Measurements from ENCODE around the gene TRIM7.

- TF ChIP-seq, protein P1, sequence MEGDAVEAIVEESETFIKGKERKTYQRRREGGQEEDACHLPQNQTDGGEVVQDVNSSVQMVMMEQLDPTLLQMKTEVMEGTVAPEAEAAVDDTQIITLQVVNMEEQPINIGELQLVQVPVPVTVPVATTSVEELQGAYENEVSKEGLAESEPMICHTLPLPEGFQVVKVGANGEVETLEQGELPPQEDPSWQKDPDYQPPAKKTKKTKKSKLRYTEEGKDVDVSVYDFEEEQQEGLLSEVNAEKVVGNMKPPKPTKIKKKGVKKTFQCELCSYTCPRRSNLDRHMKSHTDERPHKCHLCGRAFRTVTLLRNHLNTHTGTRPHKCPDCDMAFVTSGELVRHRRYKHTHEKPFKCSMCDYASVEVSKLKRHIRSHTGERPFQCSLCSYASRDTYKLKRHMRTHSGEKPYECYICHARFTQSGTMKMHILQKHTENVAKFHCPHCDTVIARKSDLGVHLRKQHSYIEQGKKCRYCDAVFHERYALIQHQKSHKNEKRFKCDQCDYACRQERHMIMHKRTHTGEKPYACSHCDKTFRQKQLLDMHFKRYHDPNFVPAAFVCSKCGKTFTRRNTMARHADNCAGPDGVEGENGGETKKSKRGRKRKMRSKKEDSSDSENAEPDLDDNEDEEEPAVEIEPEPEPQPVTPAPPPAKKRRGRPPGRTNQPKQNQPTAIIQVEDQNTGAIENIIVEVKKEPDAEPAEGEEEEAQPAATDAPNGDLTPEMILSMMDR (IDR thresholded peaks at IDR 0.05; ENCODE audit: poor library complexity, severe bottlenecking) = peak; percentile 29
- no peak for TF ChIP-seq POLR2AphosphoS5 (IDR thresholded peaks at IDR 0.05)
- no peak for TF ChIP-seq MXI1 (conservative IDR thresholded peaks at IDR 0.05; ENCODE audit: poor library complexity, severe bottlenecking)
- no peak for TF ChIP-seq EZH2 (IDR thresholded peaks at IDR 0.05; ENCODE audit: borderline replicate concordance, insufficient read depth, low read length, poor library complexity, severe bottlenecking)
- no peak for TF ChIP-seq REST (IDR thresholded peaks at IDR 0.05; ENCODE audit: borderline replicate concordance)
- no peak for TF ChIP-seq TAF1 (IDR thresholded peaks at IDR 0.05; ENCODE audit: low read depth)
- no peak for TF ChIP-seq EP300 (conservative IDR thresholded peaks at IDR 0.05; ENCODE audit: poor library complexity, severe bottlenecking)
- TF ChIP-seq RAD21 (conservative IDR thresholded peaks at IDR 0.05) = no peak
Observed at GRCh38 chr5:181187500-181188213, 17.3 kb downstream of the TRIM7 start.

Measured in neural cell (in vitro differentiated cells).